A549 (cell line): Measurements from ENCODE around the gene PTP4A2. TPM values are rescaled to one million over a fixed set of nuclear protein-coding genes. Genes with fewer than 3 reads are reported as not detected.

Experiments
- ATAC-seq, 2 experiments: fragments of 200-7000 bp in 1 of 2; fragments of >200 bp in 1 of 2; cut with Nextera tagmentation in 1 of 2; cut with Tn5 transposase in 1 of 2; 3 replicates each; pipeline versions ENCODE4 v1.8.0 to v1.9.1; 2018 to 2020; ENCODE audit warnings: mild to moderate bottlenecking in 1 of 2, moderate library complexity in 1 of 2
- CTCF ChIA-PET: fragments of 300-600 bp; sonication (Branson Sonifier 250); formaldehyde crosslinking; extraction: SDS; loops from one replicate; lab custom pipeline; 2021; ENCODE audit warnings: antibody characterized with exemption, inconsistent platforms; lab: Yijun Ruan, JAX
- POLR2A ChIA-PET: fragments of 350-600 bp; formaldehyde crosslinking; extraction: SDS; loops from one replicate; lab custom pipeline; 2021; ENCODE audit warnings: antibody characterized with exemption, inconsistent platforms; lab: Yijun Ruan, JAX
- DNase-seq, 2 experiments: peaks; one replicate each; pipeline versions ENCODE4 v3.0.0 to v3.0.0-alpha.2; 2011 to 2016; ENCODE audit warnings: low read depth in 1 of 2, low spot score in 1 of 2
- FAIRE-seq: peaks from 2 replicates; lab custom pipeline; 2011; peaks lifted over from hg19 to GRCh38; lab: Jason Lieb, UNC
- H3K27ac ChIP-seq, 2 experiments: fragments of >200 bp; sonication (Bioruptor Twin); formaldehyde crosslinking; 3 replicates each; pipeline ENCODE4 v1.5.1; 2016 to 2017
- H3K4me1 ChIP-seq: fragments of >200 bp; sonication (Bioruptor Twin); formaldehyde crosslinking; 3 replicates; pipeline ENCODE4 v1.6.1; 2016
- H3K4me2 ChIP-seq: fragments of >200 bp; sonication (Bioruptor Twin); formaldehyde crosslinking; 3 replicates; pipeline ENCODE4 v1.6.1; 2016
- H3K4me3 ChIP-seq: fragments of >200 bp; sonication (Bioruptor Twin); formaldehyde crosslinking; 3 replicates; pipeline ENCODE4 v1.5.1; 2016
- H3K9me3 ChIP-seq: fragments of >200 bp; sonication (Bioruptor Twin); formaldehyde crosslinking; 3 replicates; pipeline ENCODE4 v1.6.1; 2016
- ATOH8 ChIP-seq: fragments of 250-450 bp; sonication (Bioruptor Pico); IDR thresholded peaks from 2 replicates; pipeline ENCODE4 v1.5.0; 2020; ENCODE audit warnings: low read depth, mild to moderate bottlenecking, moderate library complexity
- BCL3 ChIP-seq: fragments of >200 bp; sonication (Bioruptor Twin); formaldehyde crosslinking; IDR thresholded peaks from 3 replicates; pipeline ENCODE4 v1.6.1; 2016
- BHLHE40 ChIP-seq: IDR thresholded peaks from 2 replicates; pipeline ENCODE4 v1.6.1; 2012; ENCODE audit warnings: low read depth, low read length, inconsistent platforms
- EHF ChIP-seq: fragments of 250-450 bp; sonication (Bioruptor Pico); IDR thresholded peaks from 2 replicates; pipeline ENCODE4 v1.5.0; 2020; ENCODE audit warnings: mild to moderate bottlenecking
- FOSB ChIP-seq: fragments of 250-450 bp; sonication (Bioruptor Pico); IDR thresholded peaks from 2 replicates; pipeline ENCODE4 v1.5.0; 2020; ENCODE audit warnings: mild to moderate bottlenecking, moderate library complexity
- FOSL2 ChIP-seq, 2 experiments: fragments of 450-650 bp in 1 of 2; fragments of >200 bp in 1 of 2; sonication (Bioruptor Twin) in 1 of 2; formaldehyde crosslinking; IDR thresholded peaks; 2 replicates each; pipeline versions ENCODE4 v1.5.0 to v1.6.1; 2016 to 2020; ENCODE audit warnings: mild to moderate bottlenecking in 1 of 2, moderate library complexity in 1 of 2
- FOXS1 ChIP-seq: fragments of 250-450 bp; sonication (Bioruptor Pico); IDR thresholded peaks from 2 replicates; pipeline ENCODE4 v1.5.0; 2020; ENCODE audit warnings: mild to moderate bottlenecking, moderate library complexity
- HDAC2 ChIP-seq: fragments of 200-600 bp; sonication (generic); IDR thresholded peaks from 2 replicates; pipeline ENCODE4 v1.6.1; 2016
- HEYL ChIP-seq: fragments of 250-450 bp; sonication (Bioruptor Pico); IDR thresholded peaks from 2 replicates; pipeline ENCODE4 v1.8.0; 2021; ENCODE audit warnings: mild to moderate bottlenecking, moderate library complexity
- HOXA7 ChIP-seq: fragments of 250-450 bp; sonication (Bioruptor Pico); IDR thresholded peaks from 2 replicates; pipeline ENCODE4 v1.5.0; 2020; ENCODE audit warnings: mild to moderate bottlenecking, moderate library complexity
- HOXB13 ChIP-seq: fragments of 250-450 bp; sonication (Bioruptor Pico); IDR thresholded peaks from 2 replicates; pipeline ENCODE4 v1.5.0; 2020; ENCODE audit warnings: low read depth, mild to moderate bottlenecking, moderate library complexity
- JUN ChIP-seq, 2 experiments: fragments of >200 bp; sonication (Bioruptor Twin); formaldehyde crosslinking; IDR thresholded peaks; 2 replicates in 1 of 2; 3 replicates in 1 of 2; pipeline ENCODE4 v1.6.1; 2016 to 2017
- JUNB ChIP-seq: fragments of >200 bp; sonication (Bioruptor Twin); formaldehyde crosslinking; IDR thresholded peaks from 2 replicates; pipeline ENCODE4 v1.6.1; 2016
- NFE2L2 ChIP-seq: fragments of 150-350 bp; conservative IDR thresholded peaks from 2 replicates; pipeline ENCODE4 v1.6.1; 2014; ENCODE audit warnings: low read length
- NPAS2 ChIP-seq: fragments of 250-450 bp; sonication (Bioruptor Pico); IDR thresholded peaks from 2 replicates; pipeline ENCODE4 v1.8.0; 2022; ENCODE audit warnings: mild to moderate bottlenecking, moderate library complexity, borderline replicate concordance
- PHF8 ChIP-seq: fragments of 200-600 bp; sonication (generic); IDR thresholded peaks from 2 replicates; pipeline ENCODE4 v1.6.1; 2016; ENCODE audit warnings: low read depth, mild to moderate bottlenecking, antibody characterized with exemption, moderate library complexity, borderline replicate concordance
- POLR2A ChIP-seq: IDR thresholded peaks from 2 replicates; pipeline ENCODE4 v1.6.1; 2012; ENCODE audit warnings: mild to moderate bottlenecking, low read length
- RARB ChIP-seq: fragments of 250-450 bp; sonication (Bioruptor Pico); IDR thresholded peaks from 2 replicates; pipeline ENCODE4 v1.8.0; 2021; ENCODE audit warnings: mild to moderate bottlenecking, moderate library complexity
- RFX5 ChIP-seq: fragments of 450-650 bp; IDR thresholded peaks from 2 replicates; pipeline ENCODE4 v1.7.1; 2014; ENCODE audit warnings: antibody characterized with exemption, mild to moderate bottlenecking, moderate library complexity
- RNF2 ChIP-seq: fragments of 200-600 bp; sonication (generic); IDR thresholded peaks from 2 replicates; pipeline ENCODE4 v1.6.1; 2016; ENCODE audit warnings: low read depth, mild to moderate bottlenecking, antibody characterized with exemption, moderate library complexity, borderline replicate concordance
- SMC3 ChIP-seq: fragments of >200 bp; sonication (Bioruptor Twin); formaldehyde crosslinking; IDR thresholded peaks from 3 replicates; pipeline ENCODE4 v1.6.1; 2018; ENCODE audit warnings: inconsistent platforms
- USF2 ChIP-seq: fragments of 450-650 bp; IDR thresholded peaks from 2 replicates; pipeline ENCODE4 v1.6.1; 2014; ENCODE audit warnings: antibody characterized with exemption
- WGBS: methylation state at CpG from one replicate; pipeline ENCODE4 v1.1.6; 2017; ENCODE audit errors: missing lambda C conversion rate; 5-methylcytosine and 5-hydroxymethylcytosine counted together
- polyA plus RNA-seq, 4 experiments: library from polyadenylated mRNA; depleted of rRNA in 3 of 4; stranded (reverse); fragments of >200 nt; fragmentation: RNase III in 1 of 4; extraction: RNeasy Plus Mini Kit Qiagen cat#74134 plus additional on column Dnase treatment in 1 of 4; gene quantifications; 2 replicates in 3 of 4; 3 replicates in 1 of 4; pipeline ENCODE4 v1.2.3, GENCODE V29; 2011 to 2017
- TF ChIP-seq, protein P1 (sequence below): IDR thresholded peaks from 2 replicates; pipeline ENCODE4 v1.6.1; 2012
- TF ChIP-seq, protein P2 (sequence below): IDR thresholded peaks from 2 replicates; pipeline ENCODE4 v1.6.1; 2012; ENCODE audit warnings: low read depth, borderline replicate concordance
- TF ChIP-seq, protein P3 (sequence below): fragments of 150-350 bp; IDR thresholded peaks from 2 replicates; pipeline ENCODE4 v1.6.1; 2014; ENCODE audit warnings: low read depth, mild to moderate bottlenecking, low read length
- TF ChIP-seq, protein P4 (sequence below): fragments of 250-450 bp; sonication (Bioruptor Pico); IDR thresholded peaks from 2 replicates; pipeline ENCODE4 v1.5.0; 2021; ENCODE audit warnings: mild to moderate bottlenecking, moderate library complexity, borderline replicate concordance

PTP4A2 gene
- polyA plus RNA-seq, 2 of the 4 experiments (the other 2 are of a cell fraction): 234 to 563 TPM

DNA sequence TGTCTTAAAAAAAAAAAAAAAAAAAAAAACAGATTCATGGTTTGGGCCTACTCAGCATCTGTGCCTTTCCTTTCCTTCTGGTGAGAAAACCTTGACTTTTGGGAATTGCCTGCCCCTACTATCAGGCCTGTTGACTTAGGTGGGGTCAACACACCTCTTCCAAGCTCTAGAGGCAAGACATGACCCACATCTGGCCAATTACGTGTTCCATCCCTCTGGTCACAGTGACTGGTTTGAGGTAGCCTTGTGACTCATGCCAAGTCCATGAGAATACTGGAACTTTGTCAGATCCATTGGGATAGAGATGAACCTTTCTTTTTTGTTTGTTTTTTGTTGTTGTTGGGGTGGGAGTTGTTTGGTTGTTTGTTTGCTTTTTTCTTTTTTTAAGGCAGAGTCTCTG, 38.2 kb upstream of the PTP4A2 start:
- ATAC-seq: no peak
- no peak overlapping the region for H3K4me3 ChIP-seq
- POLR2A ChIA-PET: no interaction called here
- no peaks in the 10 kb centered on the region for H3K9me3 ChIP-seq
- CTCF ChIA-PET: interaction anchor here (1.0 to 9.0 kb wide), 4 partner anchors 9 to 86 kb away, joined by 4 to 59 read pairs (median 10); no protein-coding TSS in a partner anchor
- 83% methylated on average over 1 of the region's 1 CpG for WGBS
- TF ChIP-seq BCL3: no peak
- no peak for TF ChIP-seq POLR2A
- TF ChIP-seq JUN (IDR thresholded peaks at IDR 0.05): no peak
- TF ChIP-seq, protein P1, sequence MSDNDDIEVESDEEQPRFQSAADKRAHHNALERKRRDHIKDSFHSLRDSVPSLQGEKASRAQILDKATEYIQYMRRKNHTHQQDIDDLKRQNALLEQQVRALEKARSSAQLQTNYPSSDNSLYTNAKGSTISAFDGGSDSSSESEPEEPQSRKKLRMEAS: no peak
- TF ChIP-seq, protein P2, sequence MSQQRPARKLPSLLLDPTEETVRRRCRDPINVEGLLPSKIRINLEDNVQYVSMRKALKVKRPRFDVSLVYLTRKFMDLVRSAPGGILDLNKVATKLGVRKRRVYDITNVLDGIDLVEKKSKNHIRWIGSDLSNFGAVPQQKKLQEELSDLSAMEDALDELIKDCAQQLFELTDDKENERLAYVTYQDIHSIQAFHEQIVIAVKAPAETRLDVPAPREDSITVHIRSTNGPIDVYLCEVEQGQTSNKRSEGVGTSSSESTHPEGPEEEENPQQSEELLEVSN: no peak
- no peak for TF ChIP-seq FOXS1 (CRISPR knock-in tag)
- no peak for TF ChIP-seq HDAC2
- TF ChIP-seq FOSL2 (IDR thresholded peaks at IDR 0.05): no peak
- no peak for TF ChIP-seq FOSL2 (CRISPR knock-in tag; IDR thresholded peaks at IDR 0.05)
- no peak for TF ChIP-seq ATOH8
- no peak for TF ChIP-seq PHF8
- no peak for TF ChIP-seq JUNB
- no peak for TF ChIP-seq RARB (CRISPR knock-in tag)
- no peak for TF ChIP-seq USF2
- TF ChIP-seq EHF: no peak
- no peak for TF ChIP-seq RNF2
- TF ChIP-seq HOXA7 (CRISPR knock-in tag): no peak
- no peak for TF ChIP-seq SMC3
- H3K4me1 ChIP-seq: no peaks in the 10 kb centered on the region
- FAIRE-seq: no peak
- no peak overlapping the region for H3K27ac ChIP-seq
- H3K4me2 ChIP-seq: no peak overlapping the region
- no peak for DNase-seq

DNA sequence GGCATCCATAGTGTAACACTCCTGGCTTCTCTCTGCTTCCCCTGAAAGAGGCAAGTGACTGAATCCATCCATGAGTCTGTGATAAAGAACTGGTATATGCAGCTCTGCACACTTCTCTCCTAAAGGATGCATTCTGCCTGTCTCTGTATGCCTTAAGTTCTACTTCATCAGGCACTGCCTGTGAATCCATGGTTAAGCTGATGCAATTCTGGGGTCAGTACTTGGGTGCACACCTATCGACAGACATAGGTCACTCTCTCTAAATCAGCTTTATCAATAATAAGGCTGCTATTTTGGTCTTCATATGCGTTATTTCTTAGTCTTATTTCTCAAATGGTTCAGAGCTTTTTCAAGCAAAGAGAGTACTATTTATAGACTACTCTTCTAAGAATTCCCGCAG, 32.7 kb upstream of the PTP4A2 start:
- ATAC-seq: no peak

More for the DNA sequence above, 32.7 kb upstream of the PTP4A2 start:
- H3K4me1 ChIP-seq: no peaks in the 10 kb centered on the region
- no peak overlapping the region for H3K4me3 ChIP-seq
- CTCF ChIA-PET: interaction anchor here (0.9 to 1.6 kb wide), 3 partner anchors 16 to 155 kb away, joined by 3 to 4 read pairs (median 3); partner anchors contain the start of gene SPOCD1
- FAIRE-seq (no peak), DNase-seq (no peak)
- POLR2A ChIA-PET: no interaction called here
- TF ChIP-seq HEYL (no peak), FOXS1 (CRISPR knock-in tag) (no peak), FOSB (CRISPR knock-in tag) (no peak), NPAS2 (CRISPR knock-in tag) (no peak), JUNB (no peak), BHLHE40 (no peak), HDAC2 (no peak), RFX5 (no peak), NFE2L2 (no peak), SMC3 (no peak), HOXB13 (no peak), BCL3 (no peak), POLR2A (no peak)
- TF ChIP-seq, protein P3, sequence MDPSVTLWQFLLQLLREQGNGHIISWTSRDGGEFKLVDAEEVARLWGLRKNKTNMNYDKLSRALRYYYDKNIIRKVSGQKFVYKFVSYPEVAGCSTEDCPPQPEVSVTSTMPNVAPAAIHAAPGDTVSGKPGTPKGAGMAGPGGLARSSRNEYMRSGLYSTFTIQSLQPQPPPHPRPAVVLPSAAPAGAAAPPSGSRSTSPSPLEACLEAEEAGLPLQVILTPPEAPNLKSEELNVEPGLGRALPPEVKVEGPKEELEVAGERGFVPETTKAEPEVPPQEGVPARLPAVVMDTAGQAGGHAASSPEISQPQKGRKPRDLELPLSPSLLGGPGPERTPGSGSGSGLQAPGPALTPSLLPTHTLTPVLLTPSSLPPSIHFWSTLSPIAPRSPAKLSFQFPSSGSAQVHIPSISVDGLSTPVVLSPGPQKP: no peak
- TF ChIP-seq, protein P4, sequence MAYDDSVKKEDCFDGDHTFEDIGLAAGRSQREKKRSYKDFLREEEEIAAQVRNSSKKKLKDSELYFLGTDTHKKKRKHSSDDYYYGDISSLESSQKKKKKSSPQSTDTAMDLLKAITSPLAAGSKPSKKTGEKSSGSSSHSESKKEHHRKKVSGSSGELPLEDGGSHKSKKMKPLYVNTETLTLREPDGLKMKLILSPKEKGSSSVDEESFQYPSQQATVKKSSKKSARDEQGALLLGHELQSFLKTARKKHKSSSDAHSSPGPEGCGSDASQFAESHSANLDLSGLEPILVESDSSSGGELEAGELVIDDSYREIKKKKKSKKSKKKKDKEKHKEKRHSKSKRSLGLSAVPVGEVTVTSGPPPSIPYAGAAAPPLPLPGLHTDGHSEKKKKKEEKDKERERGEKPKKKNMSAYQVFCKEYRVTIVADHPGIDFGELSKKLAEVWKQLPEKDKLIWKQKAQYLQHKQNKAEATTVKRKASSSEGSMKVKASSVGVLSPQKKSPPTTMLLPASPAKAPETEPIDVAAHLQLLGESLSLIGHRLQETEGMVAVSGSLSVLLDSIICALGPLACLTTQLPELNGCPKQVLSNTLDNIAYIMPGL (CRISPR knock-in tag): no peak
- TF ChIP-seq, protein P1: no peak
- 61% methylated on average over 3 of the region's 3 CpGs for WGBS
- H3K9me3 ChIP-seq: no peaks in the 10 kb centered on the region
- H3K27ac ChIP-seq: no peak overlapping the region
- no peak overlapping the region for H3K4me2 ChIP-seq
